ENCODE data around the gene MAP3K3.

The MAP3K3 gene

GRCh38 chr17:63647936-63648335 lies 25.7 kb downstream of the MAP3K3 start:
- Histone ChIP-seq H3K9me3 (ENCODE audit: control insufficient read depth in 5 of 5, low read length in 5 of 5) (no peaks in the 10 kb centered on the region), H3K27me3 (ENCODE audit: control insufficient read depth in 5 of 5, insufficient read depth in 4 of 5, low read length in 5 of 5) (no peaks in the 10 kb centered on the region), H3K36me3 (ENCODE audit: control insufficient read depth in 5 of 5, insufficient read depth in 5 of 5, low read length in 5 of 5) (peaks cover 11 to 37% (median 30%) of the 10 kb centered on the region in 5 donors), H3K4me3 (ENCODE audit: low read depth in 1 of 5, low read length in 5 of 5) (no peak overlapping the region), H3K4me1 (ENCODE audit: control insufficient read depth in 5 of 5, insufficient read depth in 5 of 5, low read length in 5 of 5) (peaks cover 0 to 26% (median 10%) of the 10 kb centered on the region in 5 donors), H3K9ac (ENCODE audit: low read length in 5 of 5) (no peak overlapping the region), H3K27ac (ENCODE audit: low read depth, low read length) (no peak overlapping the region)

- H3K36me3 ChIP-seq (ENCODE audit: control insufficient read depth in 5 of 5, insufficient read depth in 5 of 5, low read length in 5 of 5), result peaks cover 18 to 49% (median 41%) of the 10 kb centered on the region in 5 donors
- H3K4me1 ChIP-seq (ENCODE audit: control insufficient read depth in 5 of 5, insufficient read depth in 5 of 5, low read length in 5 of 5), result peaks cover 0 to 23% (median 10%) of the 10 kb centered on the region in 5 donors
- H3K27ac ChIP-seq (ENCODE audit: low read depth, low read length), result no peak overlapping the region
- no peaks in the 10 kb centered on the region for H3K9me3 ChIP-seq (ENCODE audit: control insufficient read depth in 5 of 5, low read length in 5 of 5)
- H3K9ac ChIP-seq (ENCODE audit: low read length in 5 of 5), result no peak overlapping the region
- no peaks in the 10 kb centered on the region for H3K27me3 ChIP-seq (ENCODE audit: control insufficient read depth in 5 of 5, insufficient read depth in 4 of 5, low read length in 5 of 5)
- no peak overlapping the region for H3K4me3 ChIP-seq (ENCODE audit: low read depth in 1 of 5, low read length in 5 of 5)
These were observed 27.6 kb downstream of the MAP3K3 start for GRCh38 chr17:63649813-63650212.

GRCh38 chr17:63652106-63652505 lies 29.9 kb downstream of the MAP3K3 start:
- Histone ChIP-seq H3K27me3 (ENCODE audit: control insufficient read depth in 5 of 5, insufficient read depth in 4 of 5, low read length in 5 of 5) (no peaks in the 10 kb centered on the region), H3K36me3 (ENCODE audit: control insufficient read depth in 5 of 5, insufficient read depth in 5 of 5, low read length in 5 of 5) (peaks cover 18 to 39% (median 33%) of the 10 kb centered on the region in 5 donors), H3K27ac (ENCODE audit: low read depth, low read length) (no peak overlapping the region), H3K9ac (ENCODE audit: low read length in 5 of 5) (no peak overlapping the region), H3K4me1 (ENCODE audit: control insufficient read depth in 5 of 5, insufficient read depth in 5 of 5, low read length in 5 of 5) (peaks cover 0 to 5% (median 3%) of the 10 kb centered on the region in 5 donors), H3K4me3 (ENCODE audit: low read depth in 1 of 5, low read length in 5 of 5) (no peak overlapping the region), H3K9me3 (ENCODE audit: control insufficient read depth in 5 of 5, low read length in 5 of 5) (no peaks in the 10 kb centered on the region)

- Histone ChIP-seq H3K27ac (ENCODE audit: low read depth, low read length) (no peak overlapping the region), H3K9ac (ENCODE audit: low read length in 5 of 5) (no peak overlapping the region), H3K36me3 (ENCODE audit: control insufficient read depth in 5 of 5, insufficient read depth in 5 of 5, low read length in 5 of 5) (peaks cover 23 to 35% (median 34%) of the 10 kb centered on the region in 5 donors), H3K4me1 (ENCODE audit: control insufficient read depth in 5 of 5, insufficient read depth in 5 of 5, low read length in 5 of 5) (peaks cover 0 to 5% (median under 1%) of the 10 kb centered on the region in 5 donors), H3K4me3 (ENCODE audit: low read depth in 1 of 5, low read length in 5 of 5) (no peak overlapping the region), H3K9me3 (ENCODE audit: control insufficient read depth in 5 of 5, low read length in 5 of 5) (no peaks in the 10 kb centered on the region), H3K27me3 (ENCODE audit: control insufficient read depth in 5 of 5, insufficient read depth in 4 of 5, low read length in 5 of 5) (no peaks in the 10 kb centered on the region)
These were observed 30.8 kb downstream of the MAP3K3 start for GRCh38 chr17:63653050-63653449.

GRCh38 chr17:63657786-63658185 lies 35.6 kb downstream of the MAP3K3 start:
- H3K4me3 ChIP-seq (ENCODE audit: low read depth in 1 of 5, low read length in 5 of 5), result no peak overlapping the region
- peaks cover 21 to 59% (median 44%) of the 10 kb centered on the region in 5 donors for H3K36me3 ChIP-seq (ENCODE audit: control insufficient read depth in 5 of 5, insufficient read depth in 5 of 5, low read length in 5 of 5)
- H3K27ac ChIP-seq (ENCODE audit: low read depth, low read length), result no peak overlapping the region
- peaks cover 0 to 6% (median 0%) of the 10 kb centered on the region in 5 donors for H3K4me1 ChIP-seq (ENCODE audit: control insufficient read depth in 5 of 5, insufficient read depth in 5 of 5, low read length in 5 of 5)
- no peak overlapping the region for H3K9ac ChIP-seq (ENCODE audit: low read length in 5 of 5)
- H3K9me3 ChIP-seq (ENCODE audit: control insufficient read depth in 5 of 5, low read length in 5 of 5), result no peaks in the 10 kb centered on the region
- no peaks in the 10 kb centered on the region for H3K27me3 ChIP-seq (ENCODE audit: control insufficient read depth in 5 of 5, insufficient read depth in 4 of 5, low read length in 5 of 5)

GRCh38 chr17:63658366-63658765 lies 36.1 kb downstream of the MAP3K3 start:
- Histone ChIP-seq H3K4me1 (ENCODE audit: control insufficient read depth in 5 of 5, insufficient read depth in 5 of 5, low read length in 5 of 5) (peaks cover 0 to 6% (median 0%) of the 10 kb centered on the region in 5 donors), H3K27me3 (ENCODE audit: control insufficient read depth in 5 of 5, insufficient read depth in 4 of 5, low read length in 5 of 5) (no peaks in the 10 kb centered on the region), H3K27ac (ENCODE audit: low read depth, low read length) (no peak overlapping the region), H3K9me3 (ENCODE audit: control insufficient read depth in 5 of 5, low read length in 5 of 5) (no peaks in the 10 kb centered on the region), H3K4me3 (ENCODE audit: low read depth in 1 of 5, low read length in 5 of 5) (no peak overlapping the region), H3K36me3 (ENCODE audit: control insufficient read depth in 5 of 5, insufficient read depth in 5 of 5, low read length in 5 of 5) (peaks cover 16 to 60% (median 40%) of the 10 kb centered on the region in 5 donors), H3K9ac (ENCODE audit: low read length in 5 of 5) (no peak overlapping the region)

- Histone ChIP-seq H3K27me3 (ENCODE audit: control insufficient read depth in 5 of 5, insufficient read depth in 4 of 5, low read length in 5 of 5) (no peaks in the 10 kb centered on the region), H3K9me3 (ENCODE audit: control insufficient read depth in 5 of 5, low read length in 5 of 5) (no peaks in the 10 kb centered on the region), H3K36me3 (ENCODE audit: control insufficient read depth in 5 of 5, insufficient read depth in 5 of 5, low read length in 5 of 5) (peaks cover 17 to 52% (median 32%) of the 10 kb centered on the region in 5 donors), H3K4me3 (ENCODE audit: low read depth in 1 of 5, low read length in 5 of 5) (no peak overlapping the region), H3K27ac (ENCODE audit: low read depth, low read length) (no peak overlapping the region), H3K9ac (ENCODE audit: low read length in 5 of 5) (no peak overlapping the region), H3K4me1 (ENCODE audit: control insufficient read depth in 5 of 5, insufficient read depth in 5 of 5, low read length in 5 of 5) (peaks cover 0 to 7% (median 4%) of the 10 kb centered on the region in 5 donors)
These were observed 37.6 kb downstream of the MAP3K3 start for GRCh38 chr17:63659850-63660249.

- peaks cover 0 to 37% (median 8%) of the 10 kb centered on the region in 5 donors for H3K4me1 ChIP-seq (ENCODE audit: control insufficient read depth in 5 of 5, insufficient read depth in 5 of 5, low read length in 5 of 5)
- H3K27me3 ChIP-seq (ENCODE audit: control insufficient read depth in 5 of 5, insufficient read depth in 4 of 5, low read length in 5 of 5), result no peaks in the 10 kb centered on the region
- peaks cover 17 to 73% (median 51%) of the 10 kb centered on the region in 5 donors for H3K36me3 ChIP-seq (ENCODE audit: control insufficient read depth in 5 of 5, insufficient read depth in 5 of 5, low read length in 5 of 5)
- H3K9ac ChIP-seq (ENCODE audit: low read length in 5 of 5), result no peak overlapping the region
- H3K27ac ChIP-seq (ENCODE audit: low read depth, low read length), result no peak overlapping the region
- H3K4me3 ChIP-seq (ENCODE audit: low read depth in 1 of 5, low read length in 5 of 5), result no peak overlapping the region
- no peaks in the 10 kb centered on the region for H3K9me3 ChIP-seq (ENCODE audit: control insufficient read depth in 5 of 5, low read length in 5 of 5)
These were observed 43.5 kb downstream of the MAP3K3 start for GRCh38 chr17:63665527-63666214.

- H3K36me3 ChIP-seq (ENCODE audit: control insufficient read depth in 5 of 5, insufficient read depth in 5 of 5, low read length in 5 of 5), result peaks cover 0 to 57% (median 33%) of the 10 kb centered on the region in 5 donors
- peaks cover 9 to 52% (median 33%) of the 10 kb centered on the region in 5 donors for H3K4me1 ChIP-seq (ENCODE audit: control insufficient read depth in 5 of 5, insufficient read depth in 5 of 5, low read length in 5 of 5)
- H3K4me3 ChIP-seq (ENCODE audit: low read depth in 1 of 5, low read length in 5 of 5), result no peak overlapping the region
- no peak overlapping the region for H3K27ac ChIP-seq (ENCODE audit: low read depth, low read length)
- H3K9me3 ChIP-seq (ENCODE audit: control insufficient read depth in 5 of 5, low read length in 5 of 5), result no peaks in the 10 kb centered on the region
- H3K9ac ChIP-seq (ENCODE audit: low read length in 5 of 5), result no peak overlapping the region
- H3K27me3 ChIP-seq (ENCODE audit: control insufficient read depth in 5 of 5, insufficient read depth in 4 of 5, low read length in 5 of 5), result no peaks in the 10 kb centered on the region
These were observed 50.6 kb downstream of the MAP3K3 start for GRCh38 chr17:63672856-63673255.

- Histone ChIP-seq H3K4me3 (ENCODE audit: low read depth in 1 of 5, low read length in 5 of 5) (peak overlapping the region in 4 of 5 donors; percentile 39 to 54 (median 47)), H3K27me3 (ENCODE audit: control insufficient read depth in 5 of 5, insufficient read depth in 4 of 5, low read length in 5 of 5) (no peaks in the 10 kb centered on the region), H3K9ac (ENCODE audit: low read length in 5 of 5) (peak overlapping the region in 3 of 5 donors; percentile 16 to 53 (median 29)), H3K27ac (ENCODE audit: low read depth, low read length) (peak overlapping the region; percentile 75), H3K9me3 (ENCODE audit: control insufficient read depth in 5 of 5, low read length in 5 of 5) (no peaks in the 10 kb centered on the region), H3K36me3 (ENCODE audit: control insufficient read depth in 5 of 5, insufficient read depth in 5 of 5, low read length in 5 of 5) (peaks cover 0 to 50% (median 21%) of the 10 kb centered on the region in 5 donors), H3K4me1 (ENCODE audit: control insufficient read depth in 5 of 5, insufficient read depth in 5 of 5, low read length in 5 of 5) (peaks cover 9 to 44% (median 33%) of the 10 kb centered on the region in 5 donors)
These were observed 53.0 kb downstream of the MAP3K3 start for GRCh38 chr17:63675231-63675606.
